ENCODE results near the gene MLLT1.

The MLLT1 gene

DNA sequence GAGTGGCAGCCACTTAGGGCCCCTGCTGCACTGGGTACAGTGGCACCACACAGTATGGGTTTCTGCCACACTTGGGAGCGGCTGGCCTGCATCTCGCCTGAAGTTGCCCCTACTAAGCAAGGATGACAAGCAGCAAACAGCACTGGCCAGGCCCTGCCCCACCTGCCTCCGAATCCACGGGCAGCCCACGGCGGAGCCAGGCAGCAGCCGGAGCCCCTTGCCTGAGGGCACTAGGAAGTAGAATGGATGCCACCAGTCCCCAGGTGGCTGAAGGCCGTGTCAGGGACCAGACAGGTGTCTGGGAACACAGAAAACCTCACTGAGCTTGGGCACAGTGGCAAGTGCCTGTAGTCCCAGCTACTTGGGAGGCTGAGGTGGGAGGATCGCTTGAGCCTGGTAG, 19.4 kb downstream of the MLLT1 start:
- no peak for DNase-seq
- TF ChIP-seq, protein P1, sequence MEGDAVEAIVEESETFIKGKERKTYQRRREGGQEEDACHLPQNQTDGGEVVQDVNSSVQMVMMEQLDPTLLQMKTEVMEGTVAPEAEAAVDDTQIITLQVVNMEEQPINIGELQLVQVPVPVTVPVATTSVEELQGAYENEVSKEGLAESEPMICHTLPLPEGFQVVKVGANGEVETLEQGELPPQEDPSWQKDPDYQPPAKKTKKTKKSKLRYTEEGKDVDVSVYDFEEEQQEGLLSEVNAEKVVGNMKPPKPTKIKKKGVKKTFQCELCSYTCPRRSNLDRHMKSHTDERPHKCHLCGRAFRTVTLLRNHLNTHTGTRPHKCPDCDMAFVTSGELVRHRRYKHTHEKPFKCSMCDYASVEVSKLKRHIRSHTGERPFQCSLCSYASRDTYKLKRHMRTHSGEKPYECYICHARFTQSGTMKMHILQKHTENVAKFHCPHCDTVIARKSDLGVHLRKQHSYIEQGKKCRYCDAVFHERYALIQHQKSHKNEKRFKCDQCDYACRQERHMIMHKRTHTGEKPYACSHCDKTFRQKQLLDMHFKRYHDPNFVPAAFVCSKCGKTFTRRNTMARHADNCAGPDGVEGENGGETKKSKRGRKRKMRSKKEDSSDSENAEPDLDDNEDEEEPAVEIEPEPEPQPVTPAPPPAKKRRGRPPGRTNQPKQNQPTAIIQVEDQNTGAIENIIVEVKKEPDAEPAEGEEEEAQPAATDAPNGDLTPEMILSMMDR (IDR thresholded peaks at IDR 0.05; ENCODE audit: low read depth, low read length) = no peak
- Histone ChIP-seq H3K4me3 (ENCODE audit: low read depth, low read length) (no peak overlapping the region), H3K36me3 (peaks cover 76% of the 10 kb centered on the region), H3K4me1 (no peaks in the 10 kb centered on the region), H3K9me3 (no peaks in the 10 kb centered on the region), H3K27me3 (no peaks in the 10 kb centered on the region)

DNA sequence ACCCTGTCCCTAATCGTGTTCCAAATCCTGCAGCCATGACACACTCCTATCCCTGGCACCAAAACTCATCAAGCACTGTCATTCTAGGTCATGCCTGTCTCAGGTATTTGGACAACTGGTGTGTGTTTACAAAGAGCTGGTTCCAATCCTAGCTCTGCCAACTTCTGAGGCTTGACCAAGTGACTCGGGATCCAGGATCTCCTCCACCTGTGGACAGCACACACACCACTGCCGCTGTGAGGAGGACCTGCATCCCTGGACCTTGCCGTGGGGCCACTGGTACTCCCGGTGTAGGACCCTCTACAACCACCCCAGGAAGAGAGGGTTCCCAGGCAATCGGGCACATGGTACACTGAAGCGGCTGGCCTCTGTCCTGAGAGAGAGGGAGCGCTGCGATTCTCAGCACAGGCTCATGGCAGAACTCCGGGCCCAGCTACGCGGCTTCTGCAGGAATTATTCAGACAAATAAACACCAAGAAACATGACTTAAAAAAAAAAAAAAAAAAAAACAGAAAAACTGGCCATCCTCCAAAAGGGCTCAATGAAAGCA, 20.4 kb downstream of the MLLT1 start:
- no peaks in the 10 kb centered on the region for H3K27me3 ChIP-seq
- no peaks in the 10 kb centered on the region for H3K9me3 ChIP-seq
- H3K36me3 ChIP-seq = peaks cover 78% of the 10 kb centered on the region
- H3K4me3 ChIP-seq (ENCODE audit: low read depth, low read length) = no peak overlapping the region
- H3K4me1 ChIP-seq = no peaks in the 10 kb centered on the region
- TF ChIP-seq, protein P1 (IDR thresholded peaks at IDR 0.05; ENCODE audit: low read depth, low read length) = no peak
- DNase-seq = no peak

DNA sequence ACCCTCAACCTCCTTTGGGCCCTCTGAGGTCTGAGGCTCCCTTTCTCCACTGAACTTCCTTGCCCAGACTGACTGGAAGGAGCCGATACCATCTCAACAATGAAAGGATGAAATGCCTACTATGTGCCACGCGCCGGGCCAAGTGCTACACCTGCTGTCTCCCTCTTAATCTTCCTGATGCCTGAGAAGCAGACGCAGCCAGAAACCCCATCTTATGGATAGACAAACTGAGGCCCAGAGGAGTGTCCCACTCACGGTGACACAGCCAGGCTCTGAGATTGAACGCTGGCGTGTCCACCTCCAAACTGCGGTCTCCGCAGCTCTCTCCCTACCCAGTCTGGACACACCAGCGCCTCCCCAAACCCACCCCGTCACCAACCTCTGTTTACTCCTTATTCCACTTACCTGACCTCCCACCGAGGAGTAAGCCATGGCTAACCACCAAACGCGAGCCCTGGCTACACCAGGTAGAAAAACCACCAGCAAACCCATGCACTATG, 20.9 kb downstream of the MLLT1 start:
- TF ChIP-seq, protein P1 (IDR thresholded peaks at IDR 0.05; ENCODE audit: low read depth, low read length) = no peak
- peaks cover 82% of the 10 kb centered on the region for H3K36me3 ChIP-seq
- no peak for DNase-seq
- no peaks in the 10 kb centered on the region for H3K4me1 ChIP-seq
- no peak overlapping the region for H3K4me3 ChIP-seq (ENCODE audit: low read depth, low read length)
- no peaks in the 10 kb centered on the region for H3K9me3 ChIP-seq
- no peaks in the 10 kb centered on the region for H3K27me3 ChIP-seq

DNA sequence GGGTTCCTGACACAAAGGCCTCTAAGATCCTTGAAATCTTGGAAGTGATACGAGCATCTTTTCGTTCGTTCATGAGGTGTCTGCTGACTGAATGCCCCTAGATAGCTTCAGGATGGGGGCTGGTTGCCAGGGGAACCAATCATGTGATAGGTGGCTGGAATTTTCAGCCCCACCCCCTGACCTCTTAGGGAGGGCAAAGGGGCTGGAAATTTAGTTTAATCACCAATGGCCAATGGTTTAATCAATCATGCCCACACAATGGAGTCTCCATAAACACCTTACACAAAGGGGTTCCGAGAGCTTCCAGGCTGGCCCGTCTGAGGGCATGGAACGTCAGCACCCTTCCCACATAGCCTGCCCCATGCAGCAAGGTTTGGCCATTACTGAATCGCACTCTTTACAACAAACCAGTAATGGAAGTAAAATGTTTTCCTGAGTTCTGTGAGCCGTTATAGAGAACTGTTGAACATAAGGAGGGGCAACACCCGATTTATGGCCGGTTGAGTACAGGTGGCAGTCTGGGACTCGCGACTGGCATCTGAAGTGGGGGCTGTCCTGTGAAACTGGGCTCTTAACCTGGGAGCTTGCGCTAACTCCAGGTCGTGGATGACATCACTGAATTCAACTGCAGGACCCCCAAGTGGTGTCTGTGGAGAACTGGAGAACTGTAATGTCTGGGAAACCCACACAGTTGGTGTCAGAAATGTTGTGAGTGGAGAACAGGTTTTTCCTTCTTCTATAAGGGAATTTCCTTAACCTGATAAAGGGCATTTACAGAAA, 25.6 kb downstream of the MLLT1 start:
- Histone ChIP-seq H3K4me3 (ENCODE audit: low read depth, low read length) (no peak overlapping the region), H3K27me3 (no peaks in the 10 kb centered on the region), H3K9me3 (no peaks in the 10 kb centered on the region), H3K36me3 (peaks cover 60% of the 10 kb centered on the region), H3K4me1 (no peaks in the 10 kb centered on the region)
- no peak for DNase-seq
- TF ChIP-seq, protein P1 (IDR thresholded peaks at IDR 0.05; ENCODE audit: low read depth, low read length) = no peak

DNA sequence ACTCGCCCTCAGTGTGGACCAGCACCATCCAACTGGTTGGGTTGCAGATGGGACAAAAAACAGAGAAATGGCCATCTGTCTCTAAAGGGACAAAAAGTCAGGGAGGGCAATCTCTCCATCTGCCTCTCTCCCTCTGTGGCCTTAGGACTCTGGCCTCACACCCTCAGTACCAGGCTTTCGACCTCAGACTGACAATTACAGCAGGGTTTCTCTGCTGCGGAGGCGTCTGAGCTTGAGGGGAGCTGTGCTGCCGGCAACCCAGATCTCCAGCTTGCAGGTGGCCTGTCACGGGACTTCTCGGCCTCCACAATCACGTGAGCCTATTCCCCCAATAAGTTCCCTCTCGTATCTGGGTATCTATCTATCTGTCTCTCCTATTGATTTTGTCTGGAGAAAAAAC, 27.7 kb downstream of the MLLT1 start:
- DNase-seq = no peak
- 0 out of 2 replicates have a peak, but pooled peaks cover 4% of the 10 kb centered on the region for H3K9me3 ChIP-seq
- peaks cover 58% of the 10 kb centered on the region for H3K36me3 ChIP-seq
- H3K4me1 ChIP-seq = no peaks in the 10 kb centered on the region
- no peak overlapping the region for H3K4me3 ChIP-seq (ENCODE audit: low read depth, low read length)
- TF ChIP-seq, protein P1 (IDR thresholded peaks at IDR 0.05; ENCODE audit: low read depth, low read length) = no peak
- no peaks in the 10 kb centered on the region for H3K27me3 ChIP-seq

DNA sequence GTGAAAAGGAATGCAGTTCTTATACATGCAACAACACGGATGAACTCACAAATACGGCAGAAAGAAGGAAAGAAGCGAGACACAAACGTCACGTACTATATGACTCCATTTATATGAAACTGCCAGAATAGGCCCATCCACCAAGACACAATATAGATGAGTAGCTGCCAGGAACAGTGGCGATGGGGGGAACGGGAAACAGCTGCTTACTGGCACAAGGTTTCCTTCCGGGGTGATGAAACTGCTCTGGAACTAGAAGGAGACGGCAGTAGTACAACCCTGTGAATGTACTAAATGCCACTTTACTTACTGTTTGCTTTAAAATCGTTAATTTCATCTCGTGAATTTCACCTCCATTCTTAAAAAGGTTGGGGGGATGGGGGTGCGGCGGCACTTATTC, 28.9 kb downstream of the MLLT1 start:
- no peaks in the 10 kb centered on the region for H3K27me3 ChIP-seq
- no peak for DNase-seq
- 0 out of 2 replicates have a peak, but pooled peaks cover 4% of the 10 kb centered on the region for H3K9me3 ChIP-seq
- H3K36me3 ChIP-seq = peaks cover 57% of the 10 kb centered on the region
- no peak overlapping the region for H3K4me3 ChIP-seq (ENCODE audit: low read depth, low read length)
- H3K4me1 ChIP-seq = no peaks in the 10 kb centered on the region
- TF ChIP-seq, protein P1 (IDR thresholded peaks at IDR 0.05; ENCODE audit: low read depth, low read length) = no peak

Data from BE2C (cell line).